Astrocyte (in vitro differentiated cells and primary cell): ENCODE results near the gene LPXN. TPM values are rescaled to one million over a fixed set of nuclear protein-coding genes. Genes with fewer than 3 reads are reported as not detected.

Source experiments
- DNase-seq: peaks from one replicate; pipeline ENCODE4 v3.0.0-alpha.2; 2010; ENCODE audit warnings: low read depth
- FAIRE-seq: peaks from 2 replicates; lab custom pipeline; 2011; peaks lifted over from hg19 to GRCh38; lab: Jason Lieb, UNC
- H2AFZ ChIP-seq: 2 replicates; pipeline ENCODE4 v1.6.0; 2012; ENCODE audit warnings: low read depth, low read length, inconsistent platforms
- H3K27ac ChIP-seq: 2 replicates; pipeline ENCODE4 v1.5.1; 2011; ENCODE audit warnings: low read depth, low read length, inconsistent platforms
- H3K27me3 ChIP-seq: 2 replicates; pipeline ENCODE4 v1.6.0; 2011; ENCODE audit warnings: low read length, inconsistent platforms; ENCODE audit not compliant: insufficient read depth
- H3K36me3 ChIP-seq: 2 replicates; pipeline ENCODE4 v1.5.1; 2011; ENCODE audit warnings: low read length, inconsistent platforms; ENCODE audit not compliant: insufficient read depth
- H3K4me1 ChIP-seq: 2 replicates; pipeline ENCODE4 v1.5.1; 2011; ENCODE audit warnings: low read length, inconsistent platforms; ENCODE audit not compliant: insufficient read depth
- H3K4me2 ChIP-seq: 2 replicates; pipeline ENCODE4 v1.6.0; 2012; ENCODE audit warnings: low read length, inconsistent platforms
- H3K4me3 ChIP-seq: 2 replicates; pipeline ENCODE4 v1.5.1; 2011; ENCODE audit warnings: low read depth, mild to moderate bottlenecking, low read length, inconsistent platforms; ENCODE audit not compliant: insufficient read depth
- H3K79me2 ChIP-seq: 2 replicates; pipeline ENCODE4 v1.6.0; 2012; ENCODE audit warnings: mild to moderate bottlenecking, low read length, inconsistent platforms; ENCODE audit not compliant: insufficient read depth
- H3K9ac ChIP-seq: 2 replicates; pipeline ENCODE4 v1.6.0; 2012; ENCODE audit warnings: mild to moderate bottlenecking, low read length, inconsistent platforms
- H3K9me3 ChIP-seq: 2 replicates; pipeline ENCODE4 v1.5.1; 2012; ENCODE audit warnings: low read depth, mild to moderate bottlenecking, low read length, inconsistent platforms; ENCODE audit not compliant: insufficient read depth
- H4K20me1 ChIP-seq: 2 replicates; pipeline ENCODE4 v1.6.0; 2012; ENCODE audit warnings: low read length, inconsistent platforms; ENCODE audit not compliant: insufficient read depth
- H3K27ac Mint-ChIP-seq: one replicate; pipeline ENCODE4 v1.8.0; 2021; ENCODE audit warnings: mild to moderate bottlenecking, mixed read lengths; ENCODE audit not compliant: unreplicated experiment
- H3K27me3 Mint-ChIP-seq: one replicate; pipeline ENCODE4 v1.8.0; 2021; ENCODE audit warnings: low read depth, mixed read lengths; ENCODE audit not compliant: unreplicated experiment
- H3K36me3 Mint-ChIP-seq: one replicate; pipeline ENCODE4 v1.8.0; 2021; ENCODE audit warnings: low read depth, mixed read lengths; ENCODE audit not compliant: unreplicated experiment
- H3K4me1 Mint-ChIP-seq: one replicate; pipeline ENCODE4 v1.8.0; 2021; ENCODE audit warnings: low read depth, mixed read lengths; ENCODE audit not compliant: unreplicated experiment
- H3K4me3 Mint-ChIP-seq: one replicate; pipeline ENCODE4 v1.8.0; 2021; ENCODE audit warnings: mild to moderate bottlenecking, moderate library complexity, mixed read lengths; ENCODE audit not compliant: unreplicated experiment
- H3K9me3 Mint-ChIP-seq: one replicate; pipeline ENCODE4 v1.8.0; 2021; ENCODE audit warnings: mild to moderate bottlenecking, mixed read lengths; ENCODE audit not compliant: unreplicated experiment
- EZH2 ChIP-seq: IDR thresholded peaks from 2 replicates; pipeline ENCODE4 v1.6.1; 2012; ENCODE audit warnings: mild to moderate bottlenecking, low read length, inconsistent platforms; ENCODE audit not compliant: insufficient read depth
- total RNA-seq: library from RNA; stranded (reverse); gene quantifications from 2 replicates; pipeline ENCODE4 v1.2.1, GENCODE V29; 2021
- TF ChIP-seq, protein P1 (sequence below): IDR thresholded peaks from 2 replicates; pipeline ENCODE4 v1.5.1; 2011; ENCODE audit warnings: low read depth, mild to moderate bottlenecking, inconsistent platforms, low read length, moderate library complexity; ENCODE audit not compliant: insufficient read depth

Gene LPXN
- total RNA-seq, 1 donor from 2014 or later: 3.7 TPM

DNA sequence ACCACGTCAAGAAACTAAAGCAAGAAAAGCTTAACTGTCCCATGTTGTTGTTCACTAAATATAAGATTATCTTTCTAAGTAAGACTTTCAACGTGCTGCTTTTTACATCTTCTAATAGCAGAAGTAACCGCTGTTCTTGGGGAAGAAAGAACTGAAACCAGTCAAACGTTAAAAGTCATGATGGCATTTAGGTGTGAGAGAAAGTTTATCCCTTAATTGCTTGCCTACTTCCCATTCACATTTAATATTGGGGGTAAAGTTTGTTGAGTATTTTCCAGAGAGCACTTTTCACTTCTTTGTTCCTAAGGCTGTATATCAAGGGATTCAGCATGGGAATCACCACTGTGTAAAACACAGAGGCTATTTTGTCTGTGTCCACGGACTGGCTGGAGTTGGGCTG, 68.7 kb downstream of the LPXN start:
- Mint-ChIP-seq H3K27me3 (no peaks in the 10 kb centered on the region), H3K4me1 (peaks cover 8% of the 10 kb centered on the region), H3K9me3 (no peaks in the 10 kb centered on the region), H3K27ac (no peak overlapping the region), H3K4me3 (no peak overlapping the region), H3K36me3 (no peaks in the 10 kb centered on the region)
- Histone ChIP-seq H3K36me3 (no peaks in the 10 kb centered on the region), H3K4me3 (no peak overlapping the region), H3K79me2 (no peaks in the 10 kb centered on the region), H4K20me1 (no peaks in the 10 kb centered on the region), H2AFZ (no peak overlapping the region), H3K4me2 (no peak overlapping the region), H3K9me3 (no peaks in the 10 kb centered on the region), H3K27ac (no peak overlapping the region), H3K9ac (no peak overlapping the region), H3K27me3 (no peaks in the 10 kb centered on the region), H3K4me1 (no peaks in the 10 kb centered on the region)
- FAIRE-seq (no peak), DNase-seq (no peak)
- TF ChIP-seq EZH2: no peak
- TF ChIP-seq, protein P1, sequence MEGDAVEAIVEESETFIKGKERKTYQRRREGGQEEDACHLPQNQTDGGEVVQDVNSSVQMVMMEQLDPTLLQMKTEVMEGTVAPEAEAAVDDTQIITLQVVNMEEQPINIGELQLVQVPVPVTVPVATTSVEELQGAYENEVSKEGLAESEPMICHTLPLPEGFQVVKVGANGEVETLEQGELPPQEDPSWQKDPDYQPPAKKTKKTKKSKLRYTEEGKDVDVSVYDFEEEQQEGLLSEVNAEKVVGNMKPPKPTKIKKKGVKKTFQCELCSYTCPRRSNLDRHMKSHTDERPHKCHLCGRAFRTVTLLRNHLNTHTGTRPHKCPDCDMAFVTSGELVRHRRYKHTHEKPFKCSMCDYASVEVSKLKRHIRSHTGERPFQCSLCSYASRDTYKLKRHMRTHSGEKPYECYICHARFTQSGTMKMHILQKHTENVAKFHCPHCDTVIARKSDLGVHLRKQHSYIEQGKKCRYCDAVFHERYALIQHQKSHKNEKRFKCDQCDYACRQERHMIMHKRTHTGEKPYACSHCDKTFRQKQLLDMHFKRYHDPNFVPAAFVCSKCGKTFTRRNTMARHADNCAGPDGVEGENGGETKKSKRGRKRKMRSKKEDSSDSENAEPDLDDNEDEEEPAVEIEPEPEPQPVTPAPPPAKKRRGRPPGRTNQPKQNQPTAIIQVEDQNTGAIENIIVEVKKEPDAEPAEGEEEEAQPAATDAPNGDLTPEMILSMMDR: no peak

- no peaks in the 10 kb centered on the region for H4K20me1 ChIP-seq
- Mint-ChIP-seq H3K9me3 (no peaks in the 10 kb centered on the region), H3K4me3 (no peak overlapping the region), H3K27me3 (no peaks in the 10 kb centered on the region), H3K36me3 (no peaks in the 10 kb centered on the region), H3K27ac (no peak overlapping the region), H3K4me1 (peaks cover 8% of the 10 kb centered on the region)
- H3K36me3 ChIP-seq: no peaks in the 10 kb centered on the region
- no peak overlapping the region for H2AFZ ChIP-seq
- TF ChIP-seq, protein P1: no peak
- no peak for TF ChIP-seq EZH2
- no peaks in the 10 kb centered on the region for H3K4me1 ChIP-seq
- DNase-seq (no peak), FAIRE-seq (no peak)
- H3K4me3 ChIP-seq: no peak overlapping the region
- H3K9me3 ChIP-seq: no peaks in the 10 kb centered on the region
- H3K27me3 ChIP-seq: no peaks in the 10 kb centered on the region
- H3K79me2 ChIP-seq: no peaks in the 10 kb centered on the region
- no peak overlapping the region for H3K9ac ChIP-seq
- no peak overlapping the region for H3K4me2 ChIP-seq
- no peak overlapping the region for H3K27ac ChIP-seq
Measured at GRCh38 chr11:58505849-58506248, 69.8 kb downstream of the LPXN start.

- H3K4me2 ChIP-seq: no peak overlapping the region
- H3K9ac ChIP-seq: no peak overlapping the region
- Mint-ChIP-seq H3K27ac (no peak overlapping the region), H3K4me1 (peaks cover 8% of the 10 kb centered on the region), H3K9me3 (no peaks in the 10 kb centered on the region), H3K4me3 (no peak overlapping the region), H3K36me3 (no peaks in the 10 kb centered on the region), H3K27me3 (no peaks in the 10 kb centered on the region)
- H4K20me1 ChIP-seq: no peaks in the 10 kb centered on the region
- no peak for TF ChIP-seq EZH2
- TF ChIP-seq, protein P1: no peak
- H3K27ac ChIP-seq: no peak overlapping the region
- no peak overlapping the region for H3K4me3 ChIP-seq
- no peaks in the 10 kb centered on the region for H3K36me3 ChIP-seq
- FAIRE-seq (no peak), DNase-seq (no peak)
- no peaks in the 10 kb centered on the region for H3K4me1 ChIP-seq
- H3K27me3 ChIP-seq: no peaks in the 10 kb centered on the region
- no peaks in the 10 kb centered on the region for H3K79me2 ChIP-seq
- no peaks in the 10 kb centered on the region for H3K9me3 ChIP-seq
- no peak overlapping the region for H2AFZ ChIP-seq
Measured at GRCh38 chr11:58504232-58504631, 71.4 kb downstream of the LPXN start.
